Fibroblast of lung (primary cell): ENCODE measurements around the gene SKIC8. TPM values are rescaled to one million over a fixed set of nuclear protein-coding genes. Genes with fewer than 3 reads are reported as not detected.
A peak's percentile ranks its signal among the peaks of the same experiment; 100 is the strongest.

Experiments
- DNase-seq, 2 donors: peaks; one replicate each; pipeline versions ENCODE4 v3.0.0 to v3.0.0-alpha.2; 2010; ENCODE audit warnings: low read depth in 2 of 2
- H2AFZ ChIP-seq: 2 replicates; pipeline ENCODE4 v1.5.1; 2012; ENCODE audit warnings: low read length, control low read depth, inconsistent platforms
- H3K27ac ChIP-seq: 2 replicates; pipeline ENCODE4 v1.5.1; 2011; ENCODE audit warnings: low read length, control low read depth; ENCODE audit not compliant: insufficient read depth
- H3K27me3 ChIP-seq: 2 replicates; pipeline ENCODE4 v1.5.1; 2011; ENCODE audit warnings: mild to moderate bottlenecking, low read length; ENCODE audit not compliant: control insufficient read depth, insufficient read depth
- H3K36me3 ChIP-seq: 2 replicates; pipeline ENCODE4 v1.5.1; 2011; ENCODE audit warnings: low read length; ENCODE audit not compliant: control insufficient read depth, insufficient read depth
- H3K4me1 ChIP-seq: 2 replicates; pipeline ENCODE4 v1.5.1; 2011; ENCODE audit warnings: low read length; ENCODE audit not compliant: control insufficient read depth, insufficient read depth; ENCODE audit errors: extremely low read depth
- H3K4me2 ChIP-seq: 2 replicates; pipeline ENCODE4 v1.5.1; 2011; ENCODE audit warnings: low read length, control low read depth; ENCODE audit not compliant: insufficient read depth; ENCODE audit errors: extremely low read depth
- H3K4me3 ChIP-seq, 4 experiments: fragments of 200-600 bp in 1 of 4; sonication (generic) in 1 of 4; replicated peaks in 1 of 4; 2 replicates each; pipeline ENCODE4 v1.5.1; 2011 to 2016; ENCODE audit warnings: low read length in 4 of 4, low read depth in 3 of 4, mild to moderate bottlenecking in 3 of 4, control low read depth in 2 of 4, inconsistent platforms in 1 of 4, mixed read lengths in 1 of 4; ENCODE audit not compliant: insufficient read depth in 1 of 4; ENCODE audit errors: control extremely low read depth in 1 of 4
- H3K79me2 ChIP-seq: 2 replicates; pipeline ENCODE4 v1.5.1; 2012; ENCODE audit warnings: mild to moderate bottlenecking, low read length, inconsistent platforms; ENCODE audit not compliant: control insufficient read depth, insufficient read depth
- H3K9ac ChIP-seq: 2 replicates; pipeline ENCODE4 v1.5.1; 2011; ENCODE audit warnings: mild to moderate bottlenecking, low read length, control low read depth; ENCODE audit not compliant: insufficient read depth
- H3K9me3 ChIP-seq: 2 replicates; pipeline ENCODE4 v1.5.1; 2012; ENCODE audit warnings: low read depth, low read length; ENCODE audit not compliant: control insufficient read depth, insufficient read depth
- H4K20me1 ChIP-seq: 2 replicates; pipeline ENCODE4 v1.5.1; 2011; ENCODE audit warnings: low read length; ENCODE audit not compliant: control insufficient read depth, insufficient read depth; ENCODE audit errors: extremely low read depth
- EZH2 ChIP-seq: IDR thresholded peaks from 2 replicates; pipeline ENCODE4 v1.5.1; 2012; ENCODE audit warnings: low read length, control low read depth, mild to moderate bottlenecking; ENCODE audit errors: missing control alignments
- polyA plus RNA-seq, 2 donors: library from polyadenylated mRNA; depleted of rRNA in 1 of 2; stranded (reverse) in 1 of 2; unstranded in 1 of 2; fragments of >200 nt; gene quantifications; 2 replicates each; pipeline ENCODE4 v1.2.1, GENCODE V29; 2011 to 2012; ENCODE audit warnings: missing spikeins in 1 of 2
- total RNA-seq: library from RNA; depleted of rRNA; stranded (reverse); fragments of >200 nt; gene quantifications from 2 replicates; pipeline ENCODE4 v1.2.1, GENCODE V29; 2014
- TF ChIP-seq, protein P1 (sequence below), 2 donors: IDR thresholded peaks in 1 of 2; conservative IDR thresholded peaks in 1 of 2; 1 replicate in 1 of 2; 2 replicates in 1 of 2; pipeline ENCODE4 v1.5.1; 2011 to 2012; ENCODE audit warnings: low read length in 2 of 2, control low read depth in 1 of 2, inconsistent platforms in 1 of 2, low read depth in 1 of 2, mild to moderate bottlenecking in 1 of 2

SKIC8 gene
- total and polyA plus RNA-seq, 2 donors (not counting 1 experiment from before 2014, with no cell fraction given) = 47.1 to 82.2 TPM

DNA sequence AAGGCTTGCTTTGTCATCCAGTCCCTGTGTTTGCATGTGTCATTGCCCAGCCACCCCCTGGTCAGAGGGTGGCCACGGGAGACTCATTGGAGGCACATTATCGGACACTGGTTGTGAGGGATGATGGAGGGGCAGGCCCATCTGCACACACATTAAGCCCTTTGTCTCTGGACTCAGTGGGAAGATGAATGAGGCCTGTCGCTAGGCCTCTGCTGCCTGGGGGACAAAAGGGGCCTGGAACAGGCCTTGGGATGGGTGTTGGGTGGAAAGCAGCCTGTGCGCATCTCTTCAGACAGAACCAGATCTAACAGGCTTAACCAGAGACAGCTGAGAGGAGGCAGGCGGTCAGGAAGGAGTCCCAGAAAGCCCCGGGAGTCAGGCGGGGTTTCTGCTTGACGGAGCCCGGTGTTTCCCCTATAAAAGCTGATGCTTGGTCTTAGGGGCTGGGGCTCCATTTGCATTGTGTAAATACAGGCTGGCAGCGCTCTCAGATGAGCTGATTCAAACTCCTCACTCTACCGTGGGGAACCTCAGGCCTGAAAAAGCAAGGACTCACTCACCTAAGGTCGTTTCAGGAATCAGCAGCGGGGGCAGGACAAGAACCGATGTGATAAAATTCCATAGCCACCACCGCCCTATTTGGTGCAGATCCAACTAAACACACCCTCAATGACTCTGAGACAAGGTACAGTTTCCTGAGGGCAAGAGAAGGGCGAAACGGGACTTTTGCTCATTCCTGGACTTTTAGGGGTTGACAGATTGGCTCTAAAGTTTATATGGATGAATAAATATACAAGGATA, 17.1 kb upstream of the SKIC8 start:
- no peak overlapping the region for H3K4me2 ChIP-seq
- H3K9me3 ChIP-seq = no peaks in the 10 kb centered on the region
- no peaks in the 10 kb centered on the region for H3K4me1 ChIP-seq
- H3K27me3 ChIP-seq = peaks cover 3% of the 10 kb centered on the region
- TF ChIP-seq, protein P1, sequence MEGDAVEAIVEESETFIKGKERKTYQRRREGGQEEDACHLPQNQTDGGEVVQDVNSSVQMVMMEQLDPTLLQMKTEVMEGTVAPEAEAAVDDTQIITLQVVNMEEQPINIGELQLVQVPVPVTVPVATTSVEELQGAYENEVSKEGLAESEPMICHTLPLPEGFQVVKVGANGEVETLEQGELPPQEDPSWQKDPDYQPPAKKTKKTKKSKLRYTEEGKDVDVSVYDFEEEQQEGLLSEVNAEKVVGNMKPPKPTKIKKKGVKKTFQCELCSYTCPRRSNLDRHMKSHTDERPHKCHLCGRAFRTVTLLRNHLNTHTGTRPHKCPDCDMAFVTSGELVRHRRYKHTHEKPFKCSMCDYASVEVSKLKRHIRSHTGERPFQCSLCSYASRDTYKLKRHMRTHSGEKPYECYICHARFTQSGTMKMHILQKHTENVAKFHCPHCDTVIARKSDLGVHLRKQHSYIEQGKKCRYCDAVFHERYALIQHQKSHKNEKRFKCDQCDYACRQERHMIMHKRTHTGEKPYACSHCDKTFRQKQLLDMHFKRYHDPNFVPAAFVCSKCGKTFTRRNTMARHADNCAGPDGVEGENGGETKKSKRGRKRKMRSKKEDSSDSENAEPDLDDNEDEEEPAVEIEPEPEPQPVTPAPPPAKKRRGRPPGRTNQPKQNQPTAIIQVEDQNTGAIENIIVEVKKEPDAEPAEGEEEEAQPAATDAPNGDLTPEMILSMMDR (conservative IDR thresholded peaks at IDR 0.05 in 1 of 2, IDR thresholded peaks at IDR 0.05 in 1 of 2; ENCODE audit: low read depth in 1 of 2, low read length in 2 of 2) = no peak
- no peak for TF ChIP-seq EZH2
- no peak overlapping the region for H3K9ac ChIP-seq
- no peak overlapping the region for H3K27ac ChIP-seq
- H4K20me1 ChIP-seq = no peaks in the 10 kb centered on the region
- no peaks in the 10 kb centered on the region for H3K36me3 ChIP-seq
- no peaks in the 10 kb centered on the region for H3K79me2 ChIP-seq
- no peak overlapping the region for H3K4me3 ChIP-seq
- no peak overlapping the region for H2AFZ ChIP-seq
- no peak for DNase-seq

DNA sequence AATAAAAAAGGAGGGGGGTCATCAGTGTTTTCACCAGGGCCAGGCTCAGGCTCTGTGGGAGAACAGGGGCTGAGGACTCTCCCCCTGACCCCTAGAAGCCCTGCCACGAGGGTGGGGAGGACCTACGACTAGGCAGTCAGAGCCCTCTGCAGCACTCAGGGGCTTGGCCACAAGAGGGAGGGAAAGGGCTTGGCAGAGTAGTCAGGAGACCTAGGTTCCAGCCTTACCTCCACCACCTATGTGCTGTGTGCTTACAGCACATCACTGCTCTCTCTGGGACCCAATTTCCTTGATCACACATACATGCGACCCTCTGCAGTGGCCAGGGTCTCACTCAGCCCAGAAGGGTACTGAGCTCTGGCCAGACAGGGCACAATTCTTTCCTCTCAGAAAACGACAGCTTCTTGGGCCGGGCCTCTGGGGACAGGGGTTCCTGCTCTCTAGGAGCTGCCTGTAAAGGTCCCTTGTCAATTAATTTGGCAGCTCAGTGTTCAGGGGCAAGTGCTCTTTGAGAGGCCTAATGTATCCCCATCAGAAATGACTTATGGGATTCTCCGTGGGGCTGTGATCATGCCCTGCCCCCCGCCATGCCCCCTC, 16.4 kb upstream of the SKIC8 start:
- Histone ChIP-seq H3K36me3 (no peaks in the 10 kb centered on the region), H3K9me3 (no peaks in the 10 kb centered on the region), H4K20me1 (no peaks in the 10 kb centered on the region), H3K4me1 (no peaks in the 10 kb centered on the region), H3K27ac (no peak overlapping the region), H3K79me2 (no peaks in the 10 kb centered on the region), H3K4me3 (no peak overlapping the region), H3K9ac (no peak overlapping the region), H3K27me3 (peaks cover 3% of the 10 kb centered on the region), H2AFZ (no peak overlapping the region), H3K4me2 (no peak overlapping the region)
- no peak for DNase-seq
- no peak for TF ChIP-seq EZH2
- TF ChIP-seq, protein P1 (conservative IDR thresholded peaks at IDR 0.05 in 1 of 2, IDR thresholded peaks at IDR 0.05 in 1 of 2; ENCODE audit: low read depth in 1 of 2, low read length in 2 of 2) = peak in 1 of 2 donors; percentile 17

DNA sequence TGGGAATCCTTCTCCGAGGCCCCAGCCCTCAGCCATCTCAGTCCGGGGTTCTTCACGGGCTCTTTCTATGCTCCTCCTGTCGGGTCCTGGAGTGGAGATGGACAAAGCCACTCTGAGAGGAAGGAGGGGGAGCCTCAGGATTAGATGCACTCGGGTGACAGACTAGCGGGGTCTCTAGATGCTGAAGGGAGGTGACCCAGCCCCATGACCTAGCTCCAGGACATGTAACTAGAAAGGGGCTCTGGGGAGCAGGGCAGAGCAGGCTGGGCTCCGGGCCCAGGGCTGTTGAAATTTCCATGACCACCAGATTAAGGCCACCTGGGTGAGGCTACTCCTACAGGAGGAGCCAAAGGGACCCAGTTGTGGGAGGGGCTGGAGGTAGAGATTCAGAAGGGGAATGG, 14.8 kb upstream of the SKIC8 start:
- Histone ChIP-seq H3K27me3 (peaks cover 3% of the 10 kb centered on the region), H3K36me3 (no peaks in the 10 kb centered on the region), H3K79me2 (no peaks in the 10 kb centered on the region), H3K4me1 (no peaks in the 10 kb centered on the region), H3K4me2 (no peak overlapping the region), H3K9me3 (no peaks in the 10 kb centered on the region), H4K20me1 (no peaks in the 10 kb centered on the region), H2AFZ (no peak overlapping the region), H3K27ac (no peak overlapping the region), H3K9ac (no peak overlapping the region), H3K4me3 (no peak overlapping the region)
- TF ChIP-seq, protein P1 (conservative IDR thresholded peaks at IDR 0.05 in 1 of 2, IDR thresholded peaks at IDR 0.05 in 1 of 2; ENCODE audit: low read depth in 1 of 2, low read length in 2 of 2) = no peak
- TF ChIP-seq EZH2 = no peak
- DNase-seq = no peak
